SK-N-SH treated with all-trans-retinoic acid at 6 μM for 48 hours (cell line): ENCODE results near the gene LTBP1.

Source experiments
- BACH2 ChIP-seq: fragments of 250-450 bp; sonication (Bioruptor Pico); IDR thresholded peaks from 2 replicates; pipeline ENCODE4 v1.9.0; 2021; ENCODE audit warnings: mild to moderate bottlenecking, borderline replicate concordance
- CSDC2 ChIP-seq: fragments of 250-450 bp; sonication (Bioruptor Pico); IDR thresholded peaks from 2 replicates; pipeline ENCODE4 v1.5.0; 2020; ENCODE audit warnings: mild to moderate bottlenecking, moderate library complexity
- ESRRG ChIP-seq: fragments of 250-450 bp; sonication (Bioruptor Pico); IDR thresholded peaks from 2 replicates; pipeline ENCODE4 v1.6.1; 2021; ENCODE audit warnings: mild to moderate bottlenecking
- GLIS3 ChIP-seq: fragments of 250-450 bp; sonication (Bioruptor Pico); IDR thresholded peaks from 2 replicates; pipeline ENCODE4 v1.5.0; 2020; ENCODE audit warnings: mild to moderate bottlenecking, moderate library complexity
- ISL1 ChIP-seq: fragments of 250-450 bp; sonication (Bioruptor Pico); IDR thresholded peaks from 2 replicates; pipeline ENCODE4 v2.1.2; 2022; ENCODE audit warnings: mild to moderate bottlenecking, moderate library complexity
- OSR1 ChIP-seq: fragments of 250-450 bp; sonication (Bioruptor Pico); IDR thresholded peaks from 2 replicates; pipeline ENCODE4 v1.8.0; 2022; ENCODE audit warnings: moderate library complexity, mild to moderate bottlenecking, inconsistent platforms
- POU6F1 ChIP-seq: fragments of 250-450 bp; sonication (Bioruptor Pico); IDR thresholded peaks from 2 replicates; pipeline ENCODE4 v1.8.0; 2021; ENCODE audit warnings: low read depth, mild to moderate bottlenecking, moderate library complexity, borderline replicate concordance
- RARB ChIP-seq: fragments of 250-450 bp; sonication (Bioruptor Pico); IDR thresholded peaks from 2 replicates; pipeline ENCODE4 v1.8.0; 2021; ENCODE audit warnings: mild to moderate bottlenecking, moderate library complexity
- TCF4 ChIP-seq: fragments of 250-450 bp; sonication (Bioruptor Pico); IDR thresholded peaks from 2 replicates; pipeline ENCODE4 v1.8.0; 2021; ENCODE audit warnings: mild to moderate bottlenecking, moderate library complexity, borderline replicate concordance
- TOX ChIP-seq: fragments of 250-450 bp; sonication (Bioruptor Pico); IDR thresholded peaks from 2 replicates; pipeline ENCODE4 v1.8.0; 2021; ENCODE audit warnings: mild to moderate bottlenecking, moderate library complexity, borderline replicate concordance
- ZC3H10 ChIP-seq: fragments of 250-450 bp; sonication (Bioruptor Pico); IDR thresholded peaks from 2 replicates; pipeline ENCODE4 v1.5.1; 2021; ENCODE audit warnings: mild to moderate bottlenecking, moderate library complexity
- ZNF8 ChIP-seq: fragments of 450-650 bp; formaldehyde crosslinking; IDR thresholded peaks from 2 replicates; pipeline ENCODE4 v1.5.0; 2020; ENCODE audit warnings: mild to moderate bottlenecking, moderate library complexity
- TF ChIP-seq, protein P1 (sequence below): fragments of 250-450 bp; sonication (Bioruptor Pico); IDR thresholded peaks from 2 replicates; pipeline ENCODE4 v1.8.0; 2020; ENCODE audit warnings: mild to moderate bottlenecking, moderate library complexity, borderline replicate concordance
- TF ChIP-seq, protein P2 (sequence below): fragments of 250-450 bp; sonication (Bioruptor Pico); IDR thresholded peaks from 2 replicates; pipeline ENCODE4 v1.5.1; 2020; ENCODE audit warnings: low read depth, mild to moderate bottlenecking, moderate library complexity

DNA sequence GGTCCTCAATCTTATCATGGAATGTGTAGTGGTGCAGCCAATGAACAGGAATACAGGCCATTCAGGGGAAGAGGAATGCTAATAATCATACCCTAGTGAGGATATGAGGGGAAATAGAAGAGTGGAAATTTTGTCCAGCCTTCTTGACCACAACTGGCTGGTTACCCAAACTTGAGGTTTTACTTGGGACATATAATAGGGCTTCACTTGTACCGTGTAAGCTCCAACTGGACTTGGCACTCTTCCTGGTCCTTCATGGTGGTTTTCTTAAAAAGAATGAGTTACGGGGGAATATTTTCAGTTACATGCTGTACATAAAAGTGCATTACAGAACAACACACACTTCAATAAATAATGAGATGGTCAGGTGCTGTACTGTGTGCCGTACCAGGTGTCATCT is 294.8 kb downstream of the LTBP1 start:
- TF ChIP-seq ISL1 (CRISPR knock-in tag), result no peak
- TF ChIP-seq, protein P1, sequence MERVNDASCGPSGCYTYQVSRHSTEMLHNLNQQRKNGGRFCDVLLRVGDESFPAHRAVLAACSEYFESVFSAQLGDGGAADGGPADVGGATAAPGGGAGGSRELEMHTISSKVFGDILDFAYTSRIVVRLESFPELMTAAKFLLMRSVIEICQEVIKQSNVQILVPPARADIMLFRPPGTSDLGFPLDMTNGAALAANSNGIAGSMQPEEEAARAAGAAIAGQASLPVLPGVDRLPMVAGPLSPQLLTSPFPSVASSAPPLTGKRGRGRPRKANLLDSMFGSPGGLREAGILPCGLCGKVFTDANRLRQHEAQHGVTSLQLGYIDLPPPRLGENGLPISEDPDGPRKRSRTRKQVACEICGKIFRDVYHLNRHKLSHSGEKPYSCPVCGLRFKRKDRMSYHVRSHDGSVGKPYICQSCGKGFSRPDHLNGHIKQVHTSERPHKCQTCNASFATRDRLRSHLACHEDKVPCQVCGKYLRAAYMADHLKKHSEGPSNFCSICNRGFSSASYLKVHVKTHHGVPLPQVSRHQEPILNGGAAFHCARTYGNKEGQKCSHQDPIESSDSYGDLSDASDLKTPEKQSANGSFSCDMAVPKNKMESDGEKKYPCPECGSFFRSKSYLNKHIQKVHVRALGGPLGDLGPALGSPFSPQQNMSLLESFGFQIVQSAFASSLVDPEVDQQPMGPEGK (CRISPR knock-in tag), result no peak
- no peak for TF ChIP-seq ZC3H10 (CRISPR knock-in tag)
- no peak for TF ChIP-seq RARB (CRISPR knock-in tag)
- TF ChIP-seq GLIS3 (CRISPR knock-in tag), result no peak
- no peak for TF ChIP-seq CSDC2 (CRISPR knock-in tag)
- no peak for TF ChIP-seq OSR1 (CRISPR knock-in tag)
- TF ChIP-seq TOX (CRISPR knock-in tag), result no peak
- TF ChIP-seq TCF4 (CRISPR knock-in tag), result no peak
- TF ChIP-seq, protein P2, sequence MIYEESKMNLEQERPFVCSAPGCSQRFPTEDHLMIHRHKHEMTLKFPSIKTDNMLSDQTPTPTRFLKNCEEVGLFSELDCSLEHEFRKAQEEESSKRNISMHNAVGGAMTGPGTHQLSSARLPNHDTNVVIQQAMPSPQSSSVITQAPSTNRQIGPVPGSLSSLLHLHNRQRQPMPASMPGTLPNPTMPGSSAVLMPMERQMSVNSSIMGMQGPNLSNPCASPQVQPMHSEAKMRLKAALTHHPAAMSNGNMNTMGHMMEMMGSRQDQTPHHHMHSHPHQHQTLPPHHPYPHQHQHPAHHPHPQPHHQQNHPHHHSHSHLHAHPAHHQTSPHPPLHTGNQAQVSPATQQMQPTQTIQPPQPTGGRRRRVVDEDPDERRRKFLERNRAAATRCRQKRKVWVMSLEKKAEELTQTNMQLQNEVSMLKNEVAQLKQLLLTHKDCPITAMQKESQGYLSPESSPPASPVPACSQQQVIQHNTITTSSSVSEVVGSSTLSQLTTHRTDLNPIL, result no peak
- TF ChIP-seq BACH2 (CRISPR knock-in tag), result no peak
- TF ChIP-seq POU6F1 (CRISPR knock-in tag), result no peak
- no peak for TF ChIP-seq ESRRG (CRISPR knock-in tag)
- TF ChIP-seq ZNF8 (CRISPR knock-in tag), result no peak
